Endometrium (tissue), 2 donors: ENCODE measurements around the gene RAPGEF4.

ENCODE experiments used
- FAIRE-seq: peaks from 2 replicates; lab custom pipeline; 2012; peaks lifted over from hg19 to GRCh38; lab: Jason Lieb, UNC
- donor health status: control.
- donor health status: control.

RAPGEF4 gene

GRCh38 chr2:172826522-172826921 lies 90.9 kb downstream of the RAPGEF4 start:
- FAIRE-seq: no peak

GRCh38 chr2:172829229-172829628 lies 93.6 kb downstream of the RAPGEF4 start:
- FAIRE-seq: no peak

GRCh38 chr2:172830482-172830881 lies 94.8 kb downstream of the RAPGEF4 start:
- no peak for FAIRE-seq

GRCh38 chr2:172833898-172834297 lies 98.3 kb downstream of the RAPGEF4 start:
- no peak for FAIRE-seq

- FAIRE-seq: no peak
Observed at GRCh38 chr2:172834881-172835280, 99.2 kb downstream of the RAPGEF4 start.

GRCh38 chr2:172836347-172836821 lies 100.7 kb downstream of the RAPGEF4 start:
- no peak for FAIRE-seq

GRCh38 chr2:172836827-172837226 lies 101.2 kb downstream of the RAPGEF4 start:
- no peak for FAIRE-seq

GRCh38 chr2:172839446-172839845 lies 103.8 kb downstream of the RAPGEF4 start:
- no peak for FAIRE-seq

- no peak for FAIRE-seq
Observed at GRCh38 chr2:172842511-172843265, 107.0 kb downstream of the RAPGEF4 start.

- FAIRE-seq: no peak
Observed at GRCh38 chr2:172843266-172843582, 107.6 kb downstream of the RAPGEF4 start.

GRCh38 chr2:172843902-172844715 lies 108.5 kb downstream of the RAPGEF4 start:
- FAIRE-seq: no peak

GRCh38 chr2:172845028-172845630 lies 109.5 kb downstream of the RAPGEF4 start:
- FAIRE-seq: no peak

- FAIRE-seq: no peak
Observed at GRCh38 chr2:172846551-172846950, 110.9 kb downstream of the RAPGEF4 start.

- FAIRE-seq: no peak
Observed at GRCh38 chr2:172847188-172847587, 111.5 kb downstream of the RAPGEF4 start.

GRCh38 chr2:172848519-172848918 lies 112.9 kb downstream of the RAPGEF4 start:
- no peak for FAIRE-seq

- no peak for FAIRE-seq
Observed at GRCh38 chr2:172849519-172850217, 114.0 kb downstream of the RAPGEF4 start.

- FAIRE-seq: no peak
Observed at GRCh38 chr2:172855588-172855987, 119.9 kb downstream of the RAPGEF4 start.

- no peak for FAIRE-seq
Observed at GRCh38 chr2:172856606-172857005, 121.0 kb downstream of the RAPGEF4 start.

- FAIRE-seq: no peak
Observed at GRCh38 chr2:172858473-172858745, 122.8 kb downstream of the RAPGEF4 start.

- no peak for FAIRE-seq
Observed at GRCh38 chr2:172859581-172860335, 124.1 kb downstream of the RAPGEF4 start.

- FAIRE-seq: peak; percentile 29
Observed at GRCh38 chr2:172860336-172860707, 124.7 kb downstream of the RAPGEF4 start.

- no peak for FAIRE-seq
Observed at GRCh38 chr2:172861098-172861497, 125.5 kb downstream of the RAPGEF4 start.
